Body of pancreas (tissue), 4 donors: ENCODE measurements around the gene SGMS1.

Experiments
- POLR2A ChIP-seq, 3 donors: fragments of 450-650 bp; IDR thresholded peaks; one replicate each; pipeline ENCODE4 v1.6.1; 2016; ENCODE audit warnings: antibody characterized with exemption in 3 of 3, mild to moderate bottlenecking in 2 of 3
- TF ChIP-seq, protein P1 (sequence below), 7 experiments: fragments of 450-650 bp in 4 of 7; fragments of 200-600 bp in 3 of 7; sonication (generic) in 3 of 7; IDR thresholded peaks; one replicate each; pipeline ENCODE4 v1.5.1; 2016 to 2019; ENCODE audit warnings: antibody characterized with exemption in 7 of 7

DNA sequence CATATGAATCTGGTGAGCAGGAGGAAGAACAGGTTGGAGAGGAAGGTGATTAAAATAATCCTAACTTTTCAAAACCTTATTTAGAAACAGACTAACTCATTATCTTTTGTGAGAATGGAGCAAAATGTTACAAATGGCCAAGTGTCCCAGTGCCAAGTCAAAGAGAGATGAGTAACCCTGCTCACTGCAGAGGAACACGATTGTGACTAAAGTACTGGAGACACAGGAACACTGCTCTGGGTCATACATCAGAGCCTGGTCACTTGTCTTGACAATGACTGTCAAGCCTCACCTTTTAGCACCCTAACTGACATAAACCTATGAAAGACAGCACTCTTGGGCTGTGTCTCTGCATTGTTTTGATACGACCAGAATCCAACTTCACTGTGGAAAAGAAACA is 108.8 kb downstream of the SGMS1 start:
- no peak for TF ChIP-seq POLR2A (IDR thresholded peaks at IDR 0.05)
- TF ChIP-seq, protein P1, sequence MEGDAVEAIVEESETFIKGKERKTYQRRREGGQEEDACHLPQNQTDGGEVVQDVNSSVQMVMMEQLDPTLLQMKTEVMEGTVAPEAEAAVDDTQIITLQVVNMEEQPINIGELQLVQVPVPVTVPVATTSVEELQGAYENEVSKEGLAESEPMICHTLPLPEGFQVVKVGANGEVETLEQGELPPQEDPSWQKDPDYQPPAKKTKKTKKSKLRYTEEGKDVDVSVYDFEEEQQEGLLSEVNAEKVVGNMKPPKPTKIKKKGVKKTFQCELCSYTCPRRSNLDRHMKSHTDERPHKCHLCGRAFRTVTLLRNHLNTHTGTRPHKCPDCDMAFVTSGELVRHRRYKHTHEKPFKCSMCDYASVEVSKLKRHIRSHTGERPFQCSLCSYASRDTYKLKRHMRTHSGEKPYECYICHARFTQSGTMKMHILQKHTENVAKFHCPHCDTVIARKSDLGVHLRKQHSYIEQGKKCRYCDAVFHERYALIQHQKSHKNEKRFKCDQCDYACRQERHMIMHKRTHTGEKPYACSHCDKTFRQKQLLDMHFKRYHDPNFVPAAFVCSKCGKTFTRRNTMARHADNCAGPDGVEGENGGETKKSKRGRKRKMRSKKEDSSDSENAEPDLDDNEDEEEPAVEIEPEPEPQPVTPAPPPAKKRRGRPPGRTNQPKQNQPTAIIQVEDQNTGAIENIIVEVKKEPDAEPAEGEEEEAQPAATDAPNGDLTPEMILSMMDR (IDR thresholded peaks at IDR 0.05), result no peak
